22Rv1 (cell line): ENCODE measurements around the gene HACD1.

Source experiments
- H3K27ac ChIP-seq: fragments of 450-650 bp; 2 replicates; pipeline ENCODE4 v1.5.1; 2017
- CTCF ChIP-seq: fragments of 450-650 bp; IDR thresholded peaks from 2 replicates; pipeline ENCODE4 v1.5.1; 2017; ENCODE audit warnings: mild to moderate bottlenecking
- ZFX ChIP-seq: fragments of 450-650 bp; IDR thresholded peaks from 2 replicates; pipeline ENCODE4 v1.6.1; 2017; ENCODE audit warnings: antibody characterized with exemption, borderline replicate concordance

HACD1 gene

GRCh38 chr10:17578603-17579002 lies 38.6 kb downstream of the HACD1 start:
- TF ChIP-seq CTCF (no peak), ZFX (no peak)
- H3K27ac ChIP-seq, result no peak overlapping the region

GRCh38 chr10:17576768-17577167 lies 40.4 kb downstream of the HACD1 start:
- TF ChIP-seq CTCF, result no peak
- no peak for TF ChIP-seq ZFX
- no peak overlapping the region for H3K27ac ChIP-seq

- H3K27ac ChIP-seq, result no peak overlapping the region
Observed at GRCh38 chr10:17564911-17565310, 52.3 kb downstream of the HACD1 start.

GRCh38 chr10:17563452-17563851 lies 53.7 kb downstream of the HACD1 start:
- no peak overlapping the region for H3K27ac ChIP-seq
- TF ChIP-seq ZFX (no peak), CTCF (no peak)

More at GRCh38 chr10:17564911-17565310, 52.3 kb downstream of the HACD1 start:
- TF ChIP-seq ZFX, result no peak
- no peak for TF ChIP-seq CTCF

GRCh38 chr10:17562614-17563013 lies 54.6 kb downstream of the HACD1 start:
- TF ChIP-seq CTCF (no peak), ZFX (no peak)
- H3K27ac ChIP-seq, result no peak overlapping the region

GRCh38 chr10:17561111-17561510 lies 56.1 kb downstream of the HACD1 start:
- no peak overlapping the region for H3K27ac ChIP-seq
- TF ChIP-seq ZFX (no peak), CTCF (no peak)

- TF ChIP-seq CTCF, result no peak
- no peak for TF ChIP-seq ZFX
- H3K27ac ChIP-seq, result no peak overlapping the region
Observed at GRCh38 chr10:17557459-17557858, 59.7 kb downstream of the HACD1 start.
